ENCODE measurements around the gene OTULIN.

The OTULIN gene

GRCh38 chr5:14741801-14742440, 77.4 kb downstream of the OTULIN start:
- no peak for DNase-seq (ENCODE audit: low spot score)

- no peak for DNase-seq (ENCODE audit: low spot score)
Measured at GRCh38 chr5:14742498-14742897, 78.0 kb downstream of the OTULIN start.

GRCh38 chr5:14743601-14744295, 79.2 kb downstream of the OTULIN start:
- no peak for DNase-seq (ENCODE audit: low spot score)

GRCh38 chr5:14744296-14745187, 80.0 kb downstream of the OTULIN start:
- DNase-seq (ENCODE audit: low spot score), result no peak

- no peak for DNase-seq (ENCODE audit: low spot score)
Measured at GRCh38 chr5:14745188-14745563, 80.7 kb downstream of the OTULIN start.

GRCh38 chr5:14745753-14746152, 81.2 kb downstream of the OTULIN start:
- DNase-seq (ENCODE audit: low spot score), result no peak

- DNase-seq (ENCODE audit: low spot score), result no peak
Measured at GRCh38 chr5:14748180-14748900, 83.8 kb downstream of the OTULIN start.
